H9 (cell line): ENCODE measurements around the gene CDK6. TPM values are rescaled to one million over a fixed set of nuclear protein-coding genes. Genes with fewer than 3 reads are reported as not detected.

ENCODE experiments used
- DNase-seq: peaks from one replicate; pipeline ENCODE4 v3.0.0-alpha.2; 2017
- H2AFZ ChIP-seq: one replicate; pipeline ENCODE4 v1.6.1; 2013; ENCODE audit warnings: mild to moderate bottlenecking, low read length, control low read depth, moderate library complexity
- H2AK5ac ChIP-seq: 2 replicates; pipeline ENCODE4 v1.6.1; 2013; ENCODE audit warnings: low read length, control low read depth, mixed read lengths; ENCODE audit not compliant: insufficient read length
- H2BK120ac ChIP-seq: one replicate; pipeline ENCODE4 v1.6.1; 2013; ENCODE audit warnings: low read depth, mild to moderate bottlenecking, low read length, control low read depth, inconsistent platforms; ENCODE audit not compliant: poor library complexity, severe bottlenecking
- H2BK12ac ChIP-seq: 2 replicates; pipeline ENCODE4 v1.6.1; 2013; ENCODE audit warnings: low read length, control low read depth, mixed read lengths, low read depth; ENCODE audit not compliant: insufficient read length
- H2BK15ac ChIP-seq: 2 replicates; pipeline ENCODE4 v1.6.1; 2013; ENCODE audit warnings: low read depth, low read length, control low read depth
- H2BK20ac ChIP-seq: one replicate; pipeline ENCODE4 v1.6.1; 2013; ENCODE audit warnings: low read depth, mild to moderate bottlenecking, low read length, control low read depth, inconsistent platforms; ENCODE audit not compliant: poor library complexity, severe bottlenecking
- H2BK5ac ChIP-seq: 2 replicates; pipeline ENCODE4 v1.6.1; 2013; ENCODE audit warnings: low read length, control low read depth, mixed read lengths; ENCODE audit not compliant: insufficient read length
- H3K14ac ChIP-seq: 2 replicates; pipeline ENCODE4 v1.6.1; 2013; ENCODE audit warnings: low read length, control low read depth; ENCODE audit not compliant: insufficient read depth
- H3K18ac ChIP-seq: 2 replicates; pipeline ENCODE4 v1.6.1; 2013; ENCODE audit warnings: low read depth, mild to moderate bottlenecking, mixed read lengths, low read length, control low read depth; ENCODE audit not compliant: insufficient read length
- H3K23ac ChIP-seq: 2 replicates; pipeline ENCODE4 v1.6.1; 2013; ENCODE audit warnings: low read length, control low read depth, mixed read lengths, low read depth; ENCODE audit not compliant: insufficient read length
- H3K23me2 ChIP-seq: 2 replicates; pipeline ENCODE4 v1.6.1; 2013; ENCODE audit warnings: low read depth, mild to moderate bottlenecking, mixed read lengths, low read length, control low read depth; ENCODE audit not compliant: insufficient read length, poor library complexity, severe bottlenecking
- H3K27ac ChIP-seq: 2 replicates; pipeline ENCODE4 v1.5.1; 2013; ENCODE audit warnings: low read length, control low read depth, mixed read lengths, low read depth; ENCODE audit not compliant: insufficient read length
- H3K27me3 ChIP-seq: 2 replicates; pipeline ENCODE4 v1.6.1; 2013; ENCODE audit warnings: low read length, control low read depth, inconsistent platforms; ENCODE audit not compliant: insufficient read depth
- H3K4ac ChIP-seq: 2 replicates; pipeline ENCODE4 v1.6.1; 2013; ENCODE audit warnings: low read depth, mild to moderate bottlenecking, control low read depth, inconsistent platforms, low read length, moderate library complexity
- H3K4me1 ChIP-seq: 2 replicates; pipeline ENCODE4 v1.6.1; 2013; ENCODE audit warnings: low read length, control low read depth, inconsistent platforms; ENCODE audit not compliant: insufficient read depth
- H3K4me2 ChIP-seq: 2 replicates; pipeline ENCODE4 v1.6.1; 2013; ENCODE audit warnings: low read length, control low read depth, mixed read lengths; ENCODE audit not compliant: insufficient read length, insufficient read depth
- H3K56ac ChIP-seq: 2 replicates; pipeline ENCODE4 v1.6.1; 2013; ENCODE audit warnings: low read depth, mild to moderate bottlenecking, mixed read lengths, low read length, control low read depth; ENCODE audit not compliant: insufficient read length
- H3K79me1 ChIP-seq: 2 replicates; pipeline ENCODE4 v1.6.1; 2013; ENCODE audit warnings: low read depth, mild to moderate bottlenecking, moderate library complexity, low read length, control low read depth, inconsistent platforms; ENCODE audit not compliant: insufficient read depth, poor library complexity, severe bottlenecking
- H3K79me2 ChIP-seq: 2 replicates; pipeline ENCODE4 v1.6.1; 2013; ENCODE audit warnings: low read length, control low read depth, inconsistent platforms; ENCODE audit not compliant: insufficient read depth
- H3K9ac ChIP-seq: 2 replicates; pipeline ENCODE4 v1.6.1; 2013; ENCODE audit warnings: low read length, control low read depth, mixed read lengths; ENCODE audit not compliant: insufficient read length; ENCODE audit errors: extremely low read depth
- H3K9me3 ChIP-seq: one replicate; pipeline ENCODE4 v1.6.1; 2013; ENCODE audit warnings: low read depth, low read length, inconsistent platforms; ENCODE audit not compliant: control insufficient read depth
- H3T11ph ChIP-seq: one replicate; pipeline ENCODE4 v1.6.1; 2013; ENCODE audit warnings: mild to moderate bottlenecking, low read length, control low read depth, inconsistent platforms
- H4K20me1 ChIP-seq: one replicate; pipeline ENCODE4 v1.6.1; 2013; ENCODE audit not compliant: control insufficient read depth, insufficient read length, insufficient read depth
- H4K5ac ChIP-seq: 2 replicates; pipeline ENCODE4 v1.6.1; 2013; ENCODE audit warnings: low read depth, mild to moderate bottlenecking, mixed read lengths, low read length, control low read depth; ENCODE audit not compliant: insufficient read length
- H4K8ac ChIP-seq: replicated peaks from 2 replicates; pipeline ENCODE4 v1.6.1; 2013; ENCODE audit warnings: low read length, control low read depth, mixed read lengths, low read depth; ENCODE audit not compliant: insufficient read length
- H4K91ac ChIP-seq: 2 replicates; pipeline ENCODE4 v1.6.1; 2013; ENCODE audit warnings: low read depth, mild to moderate bottlenecking, moderate library complexity, mixed read lengths, low read length, control low read depth; ENCODE audit not compliant: insufficient read length
- H3K27ac Mint-ChIP-seq, 3 experiments: 2 replicates in 2 of 3; 3 replicates in 1 of 3; pipeline ENCODE4 v1.8.0; 2020 to 2021; ENCODE audit warnings: mixed read lengths in 3 of 3, mild to moderate bottlenecking in 1 of 3, moderate library complexity in 1 of 3
- H3K27me3 Mint-ChIP-seq: 2 replicates; pipeline ENCODE4 v1.8.0; 2021; ENCODE audit warnings: low read depth, mild to moderate bottlenecking, moderate library complexity, mixed read lengths
- H3K36me3 Mint-ChIP-seq, 3 experiments: 2 replicates in 2 of 3; 3 replicates in 1 of 3; pipeline ENCODE4 v1.8.0; 2020 to 2021; ENCODE audit warnings: low read depth in 3 of 3, mixed read lengths in 3 of 3; ENCODE audit not compliant: insufficient read depth in 1 of 3
- H3K4me1 Mint-ChIP-seq, 2 experiments: 2 replicates each; pipeline ENCODE4 v1.8.0; 2020; ENCODE audit warnings: mixed read lengths in 2 of 2
- H3K4me3 Mint-ChIP-seq, 2 experiments: 2 replicates in 1 of 2; 3 replicates in 1 of 2; pipeline ENCODE4 v1.8.0; 2020 to 2021; ENCODE audit warnings: mild to moderate bottlenecking in 2 of 2, mixed read lengths in 2 of 2, moderate library complexity in 1 of 2
- H3K9me3 Mint-ChIP-seq, 2 experiments: 2 replicates in 1 of 2; 3 replicates in 1 of 2; pipeline ENCODE4 v1.8.0; 2020; ENCODE audit warnings: mild to moderate bottlenecking in 2 of 2, mixed read lengths in 2 of 2, moderate library complexity in 1 of 2
- total RNA-seq: library from RNA; stranded (reverse); gene quantifications from 2 replicates; pipeline ENCODE4 v1.2.1, GENCODE V29; 2021
- TF ChIP-seq, protein P1 (sequence below): fragments of 200-600 bp; sonication (generic); conservative IDR thresholded peaks from 3 replicates; pipeline ENCODE4 v1.8.0; 2021; ENCODE audit warnings: antibody characterized with exemption, mild to moderate bottlenecking

The CDK6 gene
- total RNA-seq, 1 experiment from 2014 or later: 30.0 TPM

DNA sequence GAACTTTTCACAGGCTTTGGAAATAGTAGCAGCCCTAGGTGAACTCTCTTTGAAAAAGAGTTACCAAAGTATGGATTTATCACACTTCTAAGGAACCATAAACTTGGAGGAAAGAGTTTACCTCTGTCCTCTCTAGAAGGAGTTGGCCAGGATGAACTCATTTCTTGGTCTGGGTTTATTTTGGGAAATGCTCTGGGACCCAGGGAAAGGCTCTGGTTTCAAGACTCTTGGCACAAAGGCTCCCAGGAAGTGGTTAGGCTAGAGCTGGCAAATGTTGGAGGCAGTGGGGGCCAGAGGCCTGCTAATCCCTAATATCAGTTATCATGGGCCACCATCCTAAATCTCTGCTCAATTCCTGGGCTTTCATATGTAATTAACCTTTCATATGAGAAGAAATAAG is 36.3 kb upstream of the CDK6 start:
- no peaks in the 10 kb centered on the region for H3K27me3 ChIP-seq
- H3K9me3 ChIP-seq: no peaks in the 10 kb centered on the region
- TF ChIP-seq, protein P1, sequence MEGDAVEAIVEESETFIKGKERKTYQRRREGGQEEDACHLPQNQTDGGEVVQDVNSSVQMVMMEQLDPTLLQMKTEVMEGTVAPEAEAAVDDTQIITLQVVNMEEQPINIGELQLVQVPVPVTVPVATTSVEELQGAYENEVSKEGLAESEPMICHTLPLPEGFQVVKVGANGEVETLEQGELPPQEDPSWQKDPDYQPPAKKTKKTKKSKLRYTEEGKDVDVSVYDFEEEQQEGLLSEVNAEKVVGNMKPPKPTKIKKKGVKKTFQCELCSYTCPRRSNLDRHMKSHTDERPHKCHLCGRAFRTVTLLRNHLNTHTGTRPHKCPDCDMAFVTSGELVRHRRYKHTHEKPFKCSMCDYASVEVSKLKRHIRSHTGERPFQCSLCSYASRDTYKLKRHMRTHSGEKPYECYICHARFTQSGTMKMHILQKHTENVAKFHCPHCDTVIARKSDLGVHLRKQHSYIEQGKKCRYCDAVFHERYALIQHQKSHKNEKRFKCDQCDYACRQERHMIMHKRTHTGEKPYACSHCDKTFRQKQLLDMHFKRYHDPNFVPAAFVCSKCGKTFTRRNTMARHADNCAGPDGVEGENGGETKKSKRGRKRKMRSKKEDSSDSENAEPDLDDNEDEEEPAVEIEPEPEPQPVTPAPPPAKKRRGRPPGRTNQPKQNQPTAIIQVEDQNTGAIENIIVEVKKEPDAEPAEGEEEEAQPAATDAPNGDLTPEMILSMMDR: no peak
- H2BK15ac ChIP-seq: no peak overlapping the region
- H3K4ac ChIP-seq: no peak overlapping the region
- H3K36me3 Mint-ChIP-seq: no peaks in the 10 kb centered on the region
- no peak overlapping the region for H4K91ac ChIP-seq
- no peaks in the 10 kb centered on the region for H3K79me2 ChIP-seq
- H2BK5ac ChIP-seq: no peak overlapping the region
- no peak overlapping the region for H2BK120ac ChIP-seq
- H4K5ac ChIP-seq: no peak overlapping the region
- H3T11ph ChIP-seq: no peak overlapping the region
- no peaks in the 10 kb centered on the region for H3K27me3 Mint-ChIP-seq
- H3K56ac ChIP-seq: no peak overlapping the region
- no peak overlapping the region for H2BK12ac ChIP-seq
- no peak for DNase-seq
- no peak overlapping the region for H2BK20ac ChIP-seq
- no peaks in the 10 kb centered on the region for H3K79me1 ChIP-seq
- H3K23me2 ChIP-seq: no peaks in the 10 kb centered on the region
- H3K9ac ChIP-seq: no peak overlapping the region
- H3K14ac ChIP-seq: no peak overlapping the region
- no peak overlapping the region for H2AFZ ChIP-seq
- no peak overlapping the region for H2AK5ac ChIP-seq
- no peak overlapping the region for H4K8ac ChIP-seq
- no peak overlapping the region; a peak in 1 of 7 replicates for H3K27ac Mint-ChIP-seq
- no peaks in the 10 kb centered on the region for H4K20me1 ChIP-seq
- no peak overlapping the region for H3K18ac ChIP-seq
- peaks cover 2 to 9% of the 10 kb centered on the region in 2 experiments; a peak in 3 of 4 replicates for H3K4me1 Mint-ChIP-seq
- H3K23ac ChIP-seq: no peak overlapping the region
- no peaks in the 10 kb centered on the region; a peak in 1 of 5 replicates for H3K9me3 Mint-ChIP-seq
- no peak overlapping the region for H3K4me3 Mint-ChIP-seq
- no peaks in the 10 kb centered on the region for H3K4me1 ChIP-seq
- H3K27ac ChIP-seq: no peak overlapping the region
- no peak overlapping the region for H3K4me2 ChIP-seq
